Hepatocyte (in vitro differentiated cells): ENCODE results near the gene SMC5.

ENCODE experiments used
- EZH2 ChIP-seq: fragments of 200-600 bp; sonication (generic); IDR thresholded peaks from 2 replicates; pipeline ENCODE4 v1.6.1; 2016; ENCODE audit warnings: antibody characterized with exemption, mild to moderate bottlenecking, borderline replicate concordance
- TF ChIP-seq, protein P1 (sequence below): fragments of 200-600 bp; sonication (generic); IDR thresholded peaks from 2 replicates; pipeline ENCODE4 v1.5.1; 2016; ENCODE audit warnings: antibody characterized with exemption, mild to moderate bottlenecking; ENCODE audit not compliant: poor library complexity

DNA sequence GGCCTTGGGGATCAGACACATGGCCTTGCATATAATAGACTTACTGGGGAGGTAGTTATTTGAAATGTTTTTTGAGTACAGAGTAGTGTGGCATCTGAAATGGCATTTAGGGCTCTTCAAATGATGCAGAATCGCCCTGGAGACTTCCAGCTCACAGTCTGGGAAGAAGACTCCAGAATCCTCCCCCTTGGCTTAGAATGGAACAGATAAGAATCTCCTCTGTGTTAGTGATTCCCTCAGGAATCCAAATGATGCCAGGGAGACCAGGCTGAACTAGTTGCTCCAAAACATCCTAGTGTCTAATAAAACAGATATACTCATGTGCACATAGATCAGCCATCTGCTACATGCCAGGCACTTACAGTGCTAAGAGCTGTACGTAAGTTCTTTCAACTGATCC, 38.6 kb upstream of the SMC5 start:
- TF ChIP-seq, protein P1, sequence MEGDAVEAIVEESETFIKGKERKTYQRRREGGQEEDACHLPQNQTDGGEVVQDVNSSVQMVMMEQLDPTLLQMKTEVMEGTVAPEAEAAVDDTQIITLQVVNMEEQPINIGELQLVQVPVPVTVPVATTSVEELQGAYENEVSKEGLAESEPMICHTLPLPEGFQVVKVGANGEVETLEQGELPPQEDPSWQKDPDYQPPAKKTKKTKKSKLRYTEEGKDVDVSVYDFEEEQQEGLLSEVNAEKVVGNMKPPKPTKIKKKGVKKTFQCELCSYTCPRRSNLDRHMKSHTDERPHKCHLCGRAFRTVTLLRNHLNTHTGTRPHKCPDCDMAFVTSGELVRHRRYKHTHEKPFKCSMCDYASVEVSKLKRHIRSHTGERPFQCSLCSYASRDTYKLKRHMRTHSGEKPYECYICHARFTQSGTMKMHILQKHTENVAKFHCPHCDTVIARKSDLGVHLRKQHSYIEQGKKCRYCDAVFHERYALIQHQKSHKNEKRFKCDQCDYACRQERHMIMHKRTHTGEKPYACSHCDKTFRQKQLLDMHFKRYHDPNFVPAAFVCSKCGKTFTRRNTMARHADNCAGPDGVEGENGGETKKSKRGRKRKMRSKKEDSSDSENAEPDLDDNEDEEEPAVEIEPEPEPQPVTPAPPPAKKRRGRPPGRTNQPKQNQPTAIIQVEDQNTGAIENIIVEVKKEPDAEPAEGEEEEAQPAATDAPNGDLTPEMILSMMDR, result no peak
- no peak for TF ChIP-seq EZH2
